Cerebellar cortex (tissue), 1 donor: ENCODE results near the gene RACGAP1.

ENCODE experiments used
- DNase-seq: peaks from one replicate; pipeline ENCODE4 v3.0.0-alpha.2; 2015; ENCODE audit warnings: low spot score

RACGAP1 gene

GRCh38 chr12:49985981-49986380 is 39.3 kb downstream of the RACGAP1 start:
- DNase-seq = no peak

- DNase-seq = peak; percentile 23
Observed at GRCh38 chr12:49984476-49985359, 40.6 kb downstream of the RACGAP1 start.

- DNase-seq = peak; percentile 20
Observed at GRCh38 chr12:49983892-49984291, 41.4 kb downstream of the RACGAP1 start.

GRCh38 chr12:49982246-49983087 is 42.8 kb downstream of the RACGAP1 start:
- no peak for DNase-seq

- DNase-seq = no peak
Observed at GRCh38 chr12:49980501-49981349, 44.6 kb downstream of the RACGAP1 start.

- DNase-seq = no peak
Observed at GRCh38 chr12:49979791-49980190, 45.5 kb downstream of the RACGAP1 start.

- peak; percentile 20 for DNase-seq
Observed at GRCh38 chr12:49979016-49979586, 46.2 kb downstream of the RACGAP1 start.

- no peak for DNase-seq
Observed at GRCh38 chr12:49978125-49978524, 47.2 kb downstream of the RACGAP1 start.

GRCh38 chr12:49976557-49976956 is 48.7 kb downstream of the RACGAP1 start:
- DNase-seq = no peak

- DNase-seq = no peak
Observed at GRCh38 chr12:49975318-49975761, 50.0 kb downstream of the RACGAP1 start.

- DNase-seq = peak; percentile 15
Observed at GRCh38 chr12:49974677-49975317, 50.5 kb downstream of the RACGAP1 start.

GRCh38 chr12:49974231-49974675 is 51.0 kb downstream of the RACGAP1 start:
- peak; percentile 63 for DNase-seq

GRCh38 chr12:49973361-49973830 is 51.9 kb downstream of the RACGAP1 start:
- no peak for DNase-seq

- DNase-seq = no peak
Observed at GRCh38 chr12:49972641-49973360, 52.5 kb downstream of the RACGAP1 start, which contains the start of gene AQP6. Gene AQP6, plus strand, starts transcription at chr12:49972947. Its CDS starts 227 bp downstream, at chr12:49973174.

GRCh38 chr12:49972129-49972528 is 53.2 kb downstream of the RACGAP1 start:
- no peak for DNase-seq

- DNase-seq = no peak
Observed at GRCh38 chr12:49971141-49971540, 54.2 kb downstream of the RACGAP1 start.

GRCh38 chr12:49970658-49971057 is 54.6 kb downstream of the RACGAP1 start:
- no peak for DNase-seq

GRCh38 chr12:49969651-49970429 is 55.5 kb downstream of the RACGAP1 start:
- DNase-seq = no peak

GRCh38 chr12:49969027-49969426 is 56.3 kb downstream of the RACGAP1 start:
- no peak for DNase-seq
